C1 segment of cervical spinal cord (tissue), 14 donors: ENCODE measurements around the gene MMD2.
A peak's percentile ranks its signal among the peaks of the same experiment; 100 is the strongest.
"Not testable (repeated sequence)": the region's sequence is repeated elsewhere in the genome, so short reads cannot be mapped to it uniquely, and the experiment has no call there.

Source experiments
- DNase-seq, 14 donors: peaks; one replicate each; lab custom pipeline; 2025; lab: John Stamatoyannopoulos, UW

Gene MMD2

GRCh38 chr7:4894482-4894881, 64.5 kb downstream of the MMD2 start:
- DNase-seq = no peak

GRCh38 chr7:4893929-4894475, 65.0 kb downstream of the MMD2 start:
- no peak for DNase-seq

- not testable (repeated sequence) for DNase-seq
Measured at GRCh38 chr7:4893188-4893587, 65.8 kb downstream of the MMD2 start.

- DNase-seq = not testable (repeated sequence)
Measured at GRCh38 chr7:4891522-4891921, 67.5 kb downstream of the MMD2 start.

- DNase-seq = no peak
Measured at GRCh38 chr7:4889682-4890081, 69.3 kb downstream of the MMD2 start.

GRCh38 chr7:4888161-4888560, 70.8 kb downstream of the MMD2 start:
- no peak for DNase-seq

GRCh38 chr7:4886671-4887070, 72.3 kb downstream of the MMD2 start:
- no peak for DNase-seq

- DNase-seq = no peak
Measured at GRCh38 chr7:4885317-4885807, 73.6 kb downstream of the MMD2 start.

- DNase-seq = no peak
Measured at GRCh38 chr7:4884164-4884563, 74.8 kb downstream of the MMD2 start.

- peak; percentile 42 to 96 (median 88) for DNase-seq
Measured at GRCh38 chr7:4883372-4884144, 75.4 kb downstream of the MMD2 start, which contains the start of gene RADIL. Gene RADIL (minus strand): TSS chr7:4883716. CDS start chr7:4878139, 5,577 bp downstream.

- DNase-seq = no peak
Measured at GRCh38 chr7:4883033-4883371, 76.0 kb downstream of the MMD2 start.

- peak in 11 of 14 donors; percentile 6 to 82 (median 39) for DNase-seq
Measured at GRCh38 chr7:4882169-4883032, 76.6 kb downstream of the MMD2 start.

GRCh38 chr7:4880218-4880617, 78.8 kb downstream of the MMD2 start:
- DNase-seq = peak in 1 of 14 donors; percentile 18

GRCh38 chr7:4879396-4880081, 79.4 kb downstream of the MMD2 start:
- peak in 2 of 14 donors; percentile 24 to 26 for DNase-seq

- DNase-seq = peak in 1 of 14 donors; percentile 14
Measured at GRCh38 chr7:4878336-4879335, 80.4 kb downstream of the MMD2 start.

GRCh38 chr7:4876586-4876985, 82.4 kb downstream of the MMD2 start:
- DNase-seq = no peak

GRCh38 chr7:4875391-4875790, 83.6 kb downstream of the MMD2 start:
- DNase-seq = no peak

GRCh38 chr7:4873071-4873944, 85.7 kb downstream of the MMD2 start:
- DNase-seq = no peak

- DNase-seq = no peak
Measured at GRCh38 chr7:4871930-4872675, 86.9 kb downstream of the MMD2 start.
